Frontal cortex (tissue), 4 donors: ENCODE measurements around the gene RUNDC1. TPM values are rescaled to one million over a fixed set of nuclear protein-coding genes. Genes with fewer than 3 reads are reported as not detected.
"Not testable (repeated sequence)": the region's sequence is repeated elsewhere in the genome, so short reads cannot be mapped to it uniquely, and the experiment has no call there.

Experiments
- DNase-seq, 2 donors: peaks; one replicate each; pipeline ENCODE4 v3.0.0; 2012; ENCODE audit warnings: low spot score in 2 of 2
- FAIRE-seq: peaks from 2 replicates; lab custom pipeline; 2012; peaks lifted over from hg19 to GRCh38; lab: Jason Lieb, UNC
- total RNA-seq: library from RNA; depleted of rRNA; stranded (reverse); fragments of >200 nt; gene quantifications from one replicate; pipeline ENCODE4 v1.2.3, GENCODE V29; 2014
- donor health status: control.
- donor health status: control.
- donor health status: control.

Gene RUNDC1
- total RNA-seq, 1 donor from 2014 or later, result 14.3 TPM

DNA sequence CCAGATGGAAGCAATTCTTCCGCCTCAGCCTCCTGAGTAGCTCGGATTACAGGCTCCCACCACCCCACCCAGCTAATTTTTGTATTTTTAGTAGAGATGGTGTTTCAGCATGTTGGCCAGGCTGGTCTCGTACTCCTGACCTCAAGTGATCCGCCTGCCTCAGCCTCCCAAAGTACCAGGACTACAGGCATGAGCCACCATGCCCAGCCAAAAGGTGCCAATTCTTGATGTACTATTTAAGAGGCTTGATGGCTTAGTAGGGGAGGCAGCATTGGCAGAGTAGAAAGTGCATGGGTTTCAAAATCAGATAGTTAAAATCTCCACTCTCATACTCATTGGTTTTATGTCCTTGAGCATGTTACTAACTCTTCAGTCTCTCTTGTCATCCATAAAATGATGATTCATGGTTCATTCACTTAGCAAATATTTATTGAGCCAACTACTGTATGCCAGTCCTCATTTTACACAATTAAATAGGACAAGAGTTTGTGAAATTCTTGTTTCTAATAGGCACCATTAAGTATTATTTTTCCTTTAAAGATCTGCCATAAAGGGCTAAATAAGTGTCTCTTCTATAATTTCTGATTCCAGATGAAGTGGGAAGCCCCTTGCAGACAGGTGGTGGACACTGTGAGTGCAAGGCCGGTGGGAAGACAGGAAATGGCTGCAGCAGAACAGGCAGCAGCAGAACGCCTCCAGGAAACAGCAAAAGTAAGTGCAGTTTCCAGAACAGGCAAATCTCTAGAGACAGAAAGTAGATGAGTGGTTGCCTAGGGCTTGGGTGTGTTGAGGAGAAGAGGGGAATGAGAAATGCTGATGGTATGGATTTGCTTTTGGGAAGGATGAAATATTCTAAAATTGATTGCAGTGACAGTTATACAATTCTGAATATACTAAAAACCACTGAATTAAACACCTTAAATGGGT lies 9.6 kb downstream of the RUNDC1 start:
- DNase-seq (no peak), FAIRE-seq (no peak)

DNA sequence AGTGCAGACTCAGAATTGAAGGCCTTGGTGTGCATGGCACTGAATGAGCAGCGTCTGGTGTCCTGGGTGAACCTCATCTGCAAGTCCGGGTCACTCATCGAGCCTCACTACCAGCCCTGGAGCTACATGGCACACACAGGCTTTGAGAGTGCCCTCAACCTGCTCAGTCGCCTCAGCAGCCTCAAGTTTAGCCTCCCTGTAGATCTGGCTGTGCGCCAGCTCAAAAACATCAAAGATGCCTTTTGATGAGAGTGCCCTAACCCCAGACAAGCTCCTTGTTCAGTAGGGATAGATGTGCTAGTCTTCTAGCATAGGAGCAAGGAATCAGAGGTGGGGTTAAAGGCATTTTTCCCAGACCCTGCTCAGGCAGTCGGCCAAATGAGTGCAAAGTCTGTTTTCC lies 11.1 kb downstream of the RUNDC1 start:
- FAIRE-seq, result no peak

DNA sequence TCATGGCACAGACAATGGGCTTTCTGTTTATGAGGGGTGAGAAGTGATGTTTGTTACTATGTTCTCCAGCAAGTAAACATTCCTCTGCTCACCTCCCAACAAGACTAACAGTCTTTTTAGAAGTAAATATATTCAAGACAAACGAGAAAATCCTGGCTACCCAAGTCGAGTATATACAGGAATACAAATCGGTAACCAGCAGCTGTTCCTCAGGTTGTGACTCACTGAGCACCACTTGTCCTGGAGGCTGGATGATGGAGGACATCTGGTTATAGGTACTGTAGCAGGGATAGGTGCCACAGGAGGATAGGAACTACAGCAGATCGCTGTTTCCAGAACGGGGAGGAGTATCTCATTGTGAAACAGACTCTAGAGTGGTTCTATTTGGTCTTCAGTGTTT lies 12.5 kb downstream of the RUNDC1 start:
- DNase-seq, result no peak
- no peak for FAIRE-seq

More for the DNA sequence above, 11.1 kb downstream of the RUNDC1 start:
- DNase-seq, result no peak

DNA sequence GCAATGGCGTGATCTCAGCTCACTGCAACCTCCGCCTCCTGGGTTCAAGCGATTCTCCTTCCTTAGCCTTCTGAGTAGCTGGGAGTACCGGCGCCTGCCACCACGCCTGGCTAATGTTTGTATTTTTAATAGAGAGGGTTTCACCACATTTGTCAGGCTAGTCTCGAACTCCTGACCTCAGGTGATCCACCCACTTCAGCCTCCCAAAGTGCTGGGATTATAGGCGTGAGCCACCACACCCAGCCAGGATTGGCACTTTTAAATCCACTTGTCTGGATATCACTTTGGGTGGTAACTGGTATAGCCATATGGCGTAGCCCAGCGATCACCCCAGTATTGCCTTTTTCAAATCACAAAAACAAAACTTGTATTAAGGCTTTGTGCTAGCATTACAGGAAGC lies 13.5 kb downstream of the RUNDC1 start:
- DNase-seq, FAIRE-seq: not testable (repeated sequence)

DNA sequence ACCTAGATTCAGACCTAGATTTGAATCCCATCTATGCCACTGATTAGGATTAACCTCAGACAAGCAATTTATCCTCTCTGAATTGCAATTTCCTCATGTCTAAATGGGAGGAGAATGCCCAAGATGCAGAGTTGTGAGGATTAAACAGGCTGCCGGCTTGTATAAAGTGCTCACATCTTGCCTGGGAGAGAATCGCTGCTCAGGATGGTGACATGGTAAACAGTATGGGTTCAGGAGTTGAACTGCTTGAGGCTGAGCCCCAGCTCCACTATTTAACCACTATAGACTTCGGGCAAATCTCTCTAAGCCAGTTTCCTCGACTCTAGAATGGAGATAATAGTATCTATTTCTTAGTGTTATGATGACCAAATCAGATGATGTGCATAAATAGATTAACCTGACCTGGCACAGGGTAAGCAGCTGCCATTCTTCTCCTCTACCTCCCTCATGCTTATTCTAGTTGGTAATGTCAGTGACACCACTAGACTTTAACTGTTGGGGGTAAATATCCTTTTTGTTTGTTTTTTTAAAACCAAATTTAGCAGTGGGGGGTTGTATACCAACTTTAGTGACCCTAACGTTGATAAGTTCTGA lies 17.1 kb downstream of the RUNDC1 start:
- FAIRE-seq (no peak), DNase-seq (no peak)

DNA sequence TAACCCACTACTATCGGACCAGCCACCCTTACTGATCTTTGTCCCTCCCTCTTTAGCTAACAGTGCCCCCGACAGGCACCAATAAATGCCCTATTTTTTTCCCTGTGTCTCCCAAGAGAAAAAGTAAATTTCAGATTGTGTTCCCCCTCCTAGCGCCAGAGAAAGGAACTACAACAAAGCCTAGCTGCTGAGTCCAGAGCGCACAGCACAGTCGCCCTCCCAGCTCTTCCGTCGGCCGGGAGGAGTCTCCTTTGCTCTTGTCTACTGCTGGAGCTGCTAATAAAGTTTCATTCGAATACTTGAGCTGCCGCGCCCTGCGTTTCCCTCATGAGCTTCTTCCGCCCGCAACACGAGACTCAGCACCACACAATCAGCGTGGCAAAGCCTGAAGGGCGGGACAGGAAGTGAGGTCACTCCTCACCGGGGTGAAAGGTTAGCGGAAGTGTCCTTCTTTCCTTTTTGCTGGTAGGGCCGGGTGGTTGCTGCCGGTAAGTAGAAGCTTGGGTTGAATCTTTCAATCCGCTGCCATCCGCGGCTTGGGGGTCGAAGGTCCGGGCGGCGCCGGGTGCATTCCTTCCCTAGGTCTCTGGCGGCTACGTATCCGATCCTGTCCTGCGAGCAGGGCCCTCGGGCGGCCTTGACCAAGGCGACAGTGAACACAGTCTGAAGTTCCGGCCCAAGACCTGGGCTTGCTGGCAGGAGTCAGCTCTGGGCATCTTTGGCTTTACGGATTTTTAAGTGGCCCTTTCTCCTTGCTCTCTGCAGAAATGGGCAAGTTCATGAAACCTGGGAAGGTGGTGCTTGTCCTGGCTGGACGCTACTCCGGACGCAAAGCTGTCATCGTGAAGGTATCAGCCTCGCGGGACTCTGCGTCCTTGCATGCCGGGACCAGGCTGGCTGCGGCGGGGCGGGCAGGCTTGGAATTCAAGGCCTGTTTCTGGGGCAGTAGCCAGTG lies 17.9 kb downstream of the RUNDC1 start, which contains the start of gene RPL27:
Gene RPL27, plus strand, starts transcription at position 436 of the 955 bp plus-strand sequence. Its CDS starts 332 bp downstream, at position 768.
- FAIRE-seq, result peak; percentile 96
- DNase-seq, result peak; percentile 84 to 95

DNA sequence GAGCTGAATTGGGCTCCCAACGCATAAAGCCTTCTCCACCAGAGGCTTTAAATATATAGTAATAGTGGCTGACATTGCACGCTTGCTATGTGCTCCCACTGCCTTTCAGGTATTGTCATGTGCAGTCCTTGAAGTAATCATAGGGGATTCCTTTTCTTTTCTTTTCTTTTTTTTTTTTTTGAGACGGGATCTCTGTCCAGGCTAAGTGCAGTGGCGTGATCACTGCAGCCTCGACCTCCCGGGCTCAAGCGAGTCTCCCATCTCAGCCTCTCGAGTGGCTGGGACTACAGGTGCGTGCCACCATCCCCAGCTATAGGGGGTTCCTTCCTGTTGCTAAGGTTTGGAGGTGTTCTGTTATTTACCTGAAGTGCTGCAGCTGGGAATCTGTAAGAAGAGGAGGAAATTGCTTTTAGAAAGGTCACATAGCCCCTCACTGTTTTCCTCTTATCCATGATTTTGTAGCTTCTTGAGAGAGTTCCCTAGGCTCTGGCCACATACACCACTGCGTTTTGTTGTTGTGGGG lies 18.7 kb downstream of the RUNDC1 start:
- no peak for DNase-seq
- no peak for FAIRE-seq

DNA sequence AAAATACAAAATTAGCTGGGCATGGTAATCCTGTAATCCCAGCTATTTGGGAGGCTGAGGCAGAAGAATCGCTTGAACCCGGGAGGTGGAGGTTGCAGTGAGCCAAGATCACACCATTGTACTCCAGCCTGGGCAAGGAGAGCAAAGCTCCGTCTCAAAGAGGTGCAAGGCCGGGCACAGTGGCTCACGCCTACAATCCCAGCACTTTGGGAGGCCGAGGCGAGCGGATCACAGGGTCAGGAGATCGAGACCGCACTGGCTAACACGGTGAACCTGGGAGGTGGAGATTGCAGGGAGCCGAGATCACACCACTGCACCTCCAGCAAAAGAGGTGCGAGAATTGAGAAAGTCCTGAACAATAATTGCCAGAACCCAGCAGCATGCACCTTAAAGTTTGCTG lies 20.5 kb downstream of the RUNDC1 start:
- not testable (repeated sequence) for DNase-seq, FAIRE-seq

DNA sequence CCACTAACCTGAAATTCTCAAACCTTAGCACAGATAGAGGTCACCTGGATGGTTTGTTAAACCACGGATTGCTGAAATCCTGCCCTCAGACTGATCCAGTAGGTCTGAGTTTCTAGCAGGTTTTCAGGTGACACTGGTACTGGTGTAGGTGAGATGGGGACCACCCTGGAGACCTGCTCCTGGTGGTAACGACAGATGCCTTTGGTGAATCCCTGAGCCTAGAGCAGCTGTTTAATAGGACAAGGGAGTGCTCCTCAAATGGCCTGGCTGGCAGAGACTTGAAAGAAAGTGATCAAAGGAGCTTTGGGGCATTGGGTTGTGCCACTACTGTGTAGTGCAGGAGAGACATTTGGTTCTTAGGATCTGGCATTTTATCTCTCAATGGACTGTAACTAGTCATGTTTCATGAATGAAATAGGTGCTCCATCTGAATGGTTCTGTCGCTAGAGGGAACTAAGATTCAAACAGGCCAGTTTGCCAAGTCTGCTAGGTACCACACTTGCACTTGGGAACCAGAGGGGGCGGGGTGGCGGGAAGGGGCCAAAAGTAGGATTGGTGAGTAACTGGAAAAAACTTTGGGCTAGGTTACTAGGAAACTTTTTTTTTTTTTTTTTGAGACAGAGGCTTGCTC lies 23.3 kb downstream of the RUNDC1 start:
- DNase-seq (no peak), FAIRE-seq (no peak)

DNA sequence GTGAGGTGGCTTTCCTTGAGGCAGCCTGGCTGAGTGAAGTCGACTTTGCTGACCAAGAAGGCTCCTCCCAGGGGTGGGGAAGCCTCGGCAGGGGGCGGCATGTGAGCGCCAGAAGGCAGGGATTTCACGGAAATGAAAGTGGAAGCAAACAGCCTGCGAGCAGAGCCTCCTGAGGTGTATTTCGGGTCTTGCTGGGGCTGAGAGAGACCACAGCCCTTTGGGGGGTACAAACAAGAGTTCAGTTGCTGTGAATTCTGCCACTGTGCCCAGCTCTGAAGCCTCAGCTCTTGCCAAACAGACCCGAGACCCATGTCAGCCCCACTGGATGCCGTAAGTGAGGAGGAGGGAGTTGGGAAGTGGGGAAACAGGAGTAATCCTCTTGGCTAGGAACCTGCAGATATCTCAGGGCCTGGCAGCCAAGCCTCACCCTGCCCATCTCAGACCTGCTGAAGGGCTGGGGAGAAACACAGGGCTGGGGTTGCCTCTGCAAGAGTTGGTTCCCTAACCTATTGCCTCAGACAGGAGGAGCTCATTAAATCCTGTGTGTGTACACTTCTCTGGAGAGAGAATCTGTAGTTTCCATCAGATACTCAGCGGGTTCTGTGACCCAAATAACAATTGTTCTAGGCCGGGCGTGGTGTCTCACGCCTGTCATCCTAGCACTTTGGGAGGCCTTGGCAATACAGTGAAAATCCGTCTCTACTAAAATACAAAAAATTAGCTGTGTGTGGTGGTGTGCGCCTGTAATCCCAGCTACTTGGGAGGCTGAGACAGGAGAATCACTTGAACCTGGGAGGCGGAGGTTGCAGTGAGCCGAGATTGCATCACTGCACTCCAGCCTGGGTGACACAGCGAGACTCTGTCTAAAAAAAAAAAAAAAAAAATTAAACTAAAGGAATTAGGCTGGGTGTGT lies 26.5 kb downstream of the RUNDC1 start, which contains the start of gene IFI35:
Gene IFI35, plus strand, starts transcription at position 146 of the 913 bp plus-strand sequence. Its CDS starts 164 bp downstream, at position 310.
- FAIRE-seq, result no peak
- DNase-seq, result peak in 1 of 2 donors; percentile 62

DNA sequence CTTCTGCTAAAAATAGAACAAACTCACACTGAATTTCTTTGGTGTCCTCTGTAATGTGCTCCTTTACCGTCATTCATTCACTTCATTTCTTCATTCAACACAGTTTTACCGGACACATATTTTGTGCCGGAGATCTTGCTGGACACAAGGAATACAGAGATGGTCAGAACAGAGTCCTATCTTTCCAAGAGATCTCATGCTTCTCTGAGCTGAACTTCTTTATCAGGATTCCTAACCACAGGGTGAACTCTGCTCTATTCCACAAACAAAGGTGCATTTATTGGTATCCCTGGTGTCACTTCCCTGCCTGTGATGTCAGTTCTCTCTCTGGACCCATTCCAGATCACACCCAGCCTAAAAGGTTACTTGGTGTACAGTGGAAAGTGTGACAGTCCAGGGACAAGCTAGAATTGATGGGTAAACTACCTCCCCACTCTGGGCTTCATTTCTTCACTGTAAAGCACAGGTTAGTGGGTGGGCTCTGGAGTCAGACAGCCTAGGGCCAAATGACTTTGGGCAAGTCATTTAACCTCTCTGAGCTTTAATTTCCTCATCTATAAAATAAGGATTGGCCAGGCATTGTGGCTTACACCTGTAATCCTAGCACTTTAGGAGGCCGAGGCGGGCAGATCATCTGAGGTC lies 30.4 kb downstream of the RUNDC1 start:
- DNase-seq, result no peak
- FAIRE-seq, result no peak

DNA sequence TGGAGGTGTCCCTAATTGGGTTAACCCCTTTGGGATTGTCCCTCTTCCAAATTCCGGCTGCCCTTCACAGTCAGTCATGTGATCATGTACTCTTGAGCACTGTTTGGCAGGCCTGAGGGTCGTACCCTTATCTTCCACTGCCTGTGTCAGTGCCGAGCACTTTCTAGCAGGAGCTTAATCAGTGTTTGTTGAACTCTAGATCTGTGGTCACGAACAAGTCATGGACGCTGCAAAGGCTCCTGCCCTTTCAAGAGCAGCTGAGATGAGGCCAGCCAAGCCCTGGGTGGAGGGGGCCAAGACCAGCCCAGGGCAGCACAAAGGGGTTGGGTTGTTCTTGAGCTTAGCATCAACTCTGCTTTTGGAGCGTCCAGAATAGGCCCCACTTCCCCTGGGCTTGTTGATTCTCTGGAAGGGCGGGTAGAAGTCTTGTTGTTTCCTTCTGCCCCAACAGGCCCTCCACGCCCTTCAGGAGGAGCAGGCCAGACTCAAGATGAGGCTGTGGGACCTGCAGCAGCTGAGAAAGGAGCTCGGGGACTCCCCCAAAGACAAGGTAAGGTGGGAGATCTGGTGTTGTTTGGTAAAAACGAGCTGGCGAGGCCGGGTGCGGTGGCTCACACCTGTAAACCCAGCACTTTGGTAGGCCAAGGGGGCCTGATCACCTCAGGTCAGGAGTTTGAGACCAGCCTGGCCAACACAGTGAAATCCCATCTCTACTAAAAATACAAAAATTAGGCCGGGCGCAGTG lies 31.5 kb downstream of the RUNDC1 start:
- DNase-seq, result no peak
- no peak for FAIRE-seq

DNA sequence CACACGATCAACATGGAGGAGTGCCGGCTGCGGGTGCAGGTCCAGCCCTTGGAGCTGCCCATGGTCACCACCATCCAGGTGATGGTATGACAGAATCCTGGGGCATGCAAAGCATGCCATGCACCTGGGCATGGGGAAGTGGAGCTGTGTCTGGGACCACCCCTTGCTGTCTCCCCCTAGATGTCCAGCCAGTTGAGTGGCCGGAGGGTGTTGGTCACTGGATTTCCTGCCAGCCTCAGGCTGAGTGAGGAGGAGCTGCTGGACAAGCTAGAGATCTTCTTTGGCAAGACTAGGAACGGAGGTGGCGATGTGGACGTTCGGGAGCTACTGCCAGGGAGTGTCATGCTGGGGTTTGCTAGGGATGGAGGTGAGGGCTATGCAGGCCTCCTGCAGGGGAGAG lies 32.9 kb downstream of the RUNDC1 start:
- FAIRE-seq, result no peak
- no peak for DNase-seq

DNA sequence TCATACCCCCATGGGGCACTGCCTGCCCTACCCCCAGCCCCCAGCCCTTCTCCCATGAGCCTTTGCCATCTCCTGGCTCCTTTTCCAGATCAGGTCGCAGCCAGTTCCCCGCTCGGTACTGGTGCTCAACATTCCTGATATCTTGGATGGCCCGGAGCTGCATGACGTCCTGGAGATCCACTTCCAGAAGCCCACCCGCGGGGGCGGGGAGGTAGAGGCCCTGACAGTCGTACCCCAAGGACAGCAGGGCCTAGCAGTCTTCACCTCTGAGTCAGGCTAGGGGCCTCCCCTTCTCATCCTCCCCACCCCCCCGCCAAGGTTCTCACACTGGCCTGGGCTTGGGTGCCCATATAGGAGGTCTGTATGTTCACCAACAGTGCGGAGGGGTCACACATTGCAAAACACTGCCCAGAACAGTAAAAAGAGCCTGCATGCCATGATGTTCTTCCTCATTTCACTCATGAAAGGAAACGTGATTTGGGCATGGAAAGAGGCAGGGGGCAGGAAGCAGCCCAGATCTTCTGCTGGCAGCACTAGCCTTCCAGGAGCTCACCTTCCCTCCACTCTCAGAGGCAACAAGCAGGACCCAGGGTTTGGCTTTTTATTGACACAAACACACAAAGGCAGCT lies 33.8 kb downstream of the RUNDC1 start:
- FAIRE-seq (no peak), DNase-seq (no peak)

DNA sequence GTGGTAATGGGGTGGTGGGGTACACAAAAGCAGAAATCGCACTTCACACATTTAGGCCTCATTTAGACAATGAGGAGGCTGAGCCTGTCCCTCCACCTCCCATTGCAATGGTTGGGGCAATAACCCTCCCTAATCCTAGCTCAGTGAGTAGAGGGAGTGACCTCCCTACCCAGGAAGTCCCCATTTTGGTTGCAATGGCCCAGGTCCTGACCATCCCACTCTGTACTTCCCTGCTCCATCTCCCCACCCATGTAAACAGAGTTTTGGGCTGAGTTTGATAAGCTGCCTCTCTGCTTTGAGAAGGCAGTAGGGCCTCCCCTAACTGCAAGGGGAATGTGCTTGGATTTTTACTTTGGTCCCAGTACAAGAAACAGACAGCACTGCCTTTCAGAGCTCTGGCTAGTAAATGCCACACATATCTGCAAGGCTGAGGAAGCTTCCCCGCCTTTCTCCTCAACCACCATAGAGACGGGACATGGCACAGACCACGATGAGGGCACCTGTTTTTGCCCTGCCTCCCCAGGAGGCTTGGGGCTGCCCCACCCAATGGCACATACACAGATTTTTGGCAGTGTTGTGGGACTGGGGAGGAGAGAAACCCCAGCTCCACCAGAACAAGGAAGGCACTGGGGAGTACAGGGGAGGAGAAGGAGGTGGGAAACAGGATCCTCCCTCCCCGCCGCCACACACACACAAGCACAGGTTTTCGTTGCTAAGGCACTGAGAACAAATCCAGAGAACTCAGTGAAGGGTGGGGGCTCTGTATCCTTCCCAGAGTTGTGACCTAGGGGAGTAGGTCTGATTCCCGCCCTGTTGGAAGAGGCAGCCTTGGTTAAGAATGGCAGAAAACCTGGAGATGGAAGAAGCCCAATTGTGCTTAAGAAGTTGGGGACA lies 34.5 kb downstream of the RUNDC1 start:
- FAIRE-seq (no peak), DNase-seq (no peak)

DNA sequence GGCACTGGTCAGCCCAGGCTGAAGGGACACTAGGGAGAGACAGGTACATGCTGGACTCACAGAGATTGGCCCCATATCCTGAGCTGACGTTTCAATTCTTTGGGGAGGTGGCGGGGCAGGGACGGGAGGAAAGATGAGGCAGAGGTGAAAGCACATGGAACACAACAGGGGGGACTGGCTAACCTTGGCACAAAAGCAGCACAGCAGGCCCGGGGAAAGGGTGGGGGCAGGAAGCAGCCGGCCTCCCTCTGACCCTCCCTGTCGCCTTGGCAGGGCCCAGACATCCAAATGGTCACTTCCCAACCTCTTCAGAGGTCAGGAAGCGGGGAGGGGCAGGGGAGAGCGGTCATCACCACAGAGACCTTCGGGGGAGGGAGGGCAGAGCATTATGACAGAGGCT lies 35.2 kb downstream of the RUNDC1 start:
- FAIRE-seq, result no peak
- peak in 1 of 2 donors; percentile 53 for DNase-seq
